Measurements from ENCODE around the gene DGKH. TPM values are rescaled to one million over a fixed set of nuclear protein-coding genes. Genes with fewer than 3 reads are reported as not detected.

The DGKH gene
- total and polyA plus RNA-seq, 10 of the 15 experiments (the other 5 are each of a cell fraction or from before 2014, with no cell fraction given), result 1.3 to 15.2 (median 7.3) TPM

GRCh38 chr13:42041011-42041683 is 7.3 kb upstream of the DGKH start (continued):
- TF ChIP-seq MLLT1 (IDR thresholded peaks at IDR 0.05) (no peak), IRF5 (IDR thresholded peaks at IDR 0.05; ENCODE audit: borderline replicate concordance) (no peak), PKNOX1 (IDR thresholded peaks at IDR 0.05) (no peak), TBL1XR1 (IDR thresholded peaks at IDR 0.05; ENCODE audit: low read depth, low read length) (no peak), EZH2 (IDR thresholded peaks at IDR 0.05; ENCODE audit: borderline replicate concordance, control insufficient read depth, low read depth, low read length) (no peak), POLR2A (IDR thresholded peaks at IDR 0.05; ENCODE audit: low read depth, low read length) (peak; percentile 66; the same call in 1 of the 2 replicates), CBX5 (IDR thresholded peaks at IDR 0.05; ENCODE audit: low read depth) (0 out of 2 replicates have a peak, but pooled peaks have one; percentile 26), IKZF2 (IDR thresholded peaks at IDR 0.05) (peak; percentile 74 to 83; a peak in 3 of 4 replicates), POU2F2 (IDR thresholded peaks at IDR 0.05; ENCODE audit: borderline replicate concordance, low read depth, low read length) (0 out of 3 replicates have a peak, but pooled peaks have one; percentile 4), IKZF1 (conservative IDR thresholded peaks at IDR 0.05) (peak; percentile 89), POLR2AphosphoS5 (IDR thresholded peaks at IDR 0.05; ENCODE audit: low read length) (peak; percentile 74; the same call in 1 of the 2 replicates), HDAC2 (IDR thresholded peaks at IDR 0.05) (0 out of 2 replicates have a peak, but pooled peaks have one; percentile 79), SIN3A (IDR thresholded peaks at IDR 0.05; ENCODE audit: low read depth, low read length) (no peak; the same call in 1 of the 2 replicates), ETV6 (conservative IDR thresholded peaks at IDR 0.05 in 1 of 2, IDR thresholded peaks at IDR 0.05 in 1 of 2; ENCODE audit: borderline replicate concordance in 1 of 2, low read depth in 1 of 2) (peak in 1 of 2 experiments; percentile 7; a peak in 1 of 4 replicates)
